Spinal cord (tissue), 10 donors: Measurements from ENCODE around the gene NTNG2. TPM values are rescaled to one million over a fixed set of nuclear protein-coding genes. Genes with fewer than 3 reads are reported as not detected.
"Not testable (repeated sequence)": the region's sequence is repeated elsewhere in the genome, so short reads cannot be mapped to it uniquely, and the experiment has no call there.

Source experiments
- DNase-seq, 6 donors: peaks; one replicate each; pipeline versions ENCODE4 v3.0.0 to v3.0.0-alpha.2; 2013 to 2015; ENCODE audit warnings: low spot score in 6 of 6, low read depth in 4 of 6
- H3K27ac ChIP-seq: one replicate; pipeline ENCODE4 v1.5.1; 2013; ENCODE audit warnings: low read depth, low read length, control low read depth
- H3K27me3 ChIP-seq: one replicate; pipeline ENCODE4 v1.6.1; 2013; ENCODE audit warnings: low read length; ENCODE audit not compliant: control insufficient read depth, insufficient read depth
- H3K36me3 ChIP-seq: one replicate; pipeline ENCODE4 v1.6.1; 2013; ENCODE audit warnings: low read length; ENCODE audit not compliant: control insufficient read depth, insufficient read depth
- H3K4me1 ChIP-seq: one replicate; pipeline ENCODE4 v1.6.1; 2013; ENCODE audit warnings: low read length; ENCODE audit not compliant: control insufficient read depth, insufficient read depth
- H3K4me3 ChIP-seq: one replicate; pipeline ENCODE4 v1.5.1; 2013; ENCODE audit warnings: low read depth, low read length, control low read depth
- H3K9me3 ChIP-seq: one replicate; pipeline ENCODE4 v1.6.1; 2013; ENCODE audit warnings: low read length; ENCODE audit not compliant: control insufficient read depth, insufficient read depth
- WGBS: methylation state at CpG from one replicate; pipeline ENCODE4 v1.1.5; 2013; ENCODE audit warnings: missing lambda C conversion rate; ENCODE audit not compliant: insufficient coverage; 5-methylcytosine and 5-hydroxymethylcytosine counted together
- polyA plus RNA-seq, 2 donors: library from polyadenylated mRNA; unstranded; fragments of 120-200 nt; gene quantifications; one replicate each; pipeline ENCODE4 v1.2.1, GENCODE V29; 2013; ENCODE audit not compliant: insufficient read length in 2 of 2
- total RNA-seq, 2 donors: library from RNA; depleted of rRNA in 1 of 2; stranded (reverse); fragments of 120-200 nt in 1 of 2; fragments of >200 nt in 1 of 2; gene quantifications; one replicate each; pipeline versions ENCODE4 v1.2.3 to v1.2.4, GENCODE V29; 2013 to 2014
- donor health status: healthy.

NTNG2 gene
- total and polyA plus RNA-seq, 4 donors = 5.4 to 23.0 (median 10.9) TPM

- no peak for DNase-seq
- WGBS = 78% methylated on average over 8 of the region's 15 CpGs
- H3K27me3 ChIP-seq = peaks cover 23% of the 10 kb centered on the region
- H3K9me3 ChIP-seq = no peaks in the 10 kb centered on the region
- no peak overlapping the region for H3K4me3 ChIP-seq
- no peak overlapping the region for H3K27ac ChIP-seq
- no peaks in the 10 kb centered on the region for H3K4me1 ChIP-seq
- H3K36me3 ChIP-seq = no peaks in the 10 kb centered on the region
These were observed 33.8 kb upstream of the NTNG2 start for GRCh38 chr9:132127888-132128534.

- H3K4me1 ChIP-seq = no peaks in the 10 kb centered on the region
- no peaks in the 10 kb centered on the region for H3K36me3 ChIP-seq
- 89% methylated on average over 12 of the region's 12 CpGs for WGBS
- H3K4me3 ChIP-seq = no peak overlapping the region
- peaks cover 20% of the 10 kb centered on the region for H3K27me3 ChIP-seq
- no peak overlapping the region for H3K27ac ChIP-seq
- no peak for DNase-seq
- no peaks in the 10 kb centered on the region for H3K9me3 ChIP-seq
These were observed 32.3 kb upstream of the NTNG2 start for GRCh38 chr9:132129535-132129934.

- not testable (repeated sequence) for H3K27me3 ChIP-seq, H3K27ac ChIP-seq, H3K9me3 ChIP-seq, H3K4me3 ChIP-seq, H3K36me3 ChIP-seq, DNase-seq
- peaks cover 16% of the 10 kb centered on the region for H3K4me1 ChIP-seq
- WGBS = 98% methylated on average over 5 of the region's 5 CpGs
These were observed 27.8 kb upstream of the NTNG2 start for GRCh38 chr9:132134085-132134484.

- 52% methylated on average over 3 of the region's 5 CpGs for WGBS
- Histone ChIP-seq H3K9me3 (no peaks in the 10 kb centered on the region), H3K4me1 (peaks cover 20% of the 10 kb centered on the region), H3K36me3 (no peaks in the 10 kb centered on the region), H3K4me3 (no peak overlapping the region), H3K27me3 (no peaks in the 10 kb centered on the region), H3K27ac (no peak overlapping the region)
- DNase-seq = no peak
These were observed 26.4 kb upstream of the NTNG2 start for GRCh38 chr9:132135456-132135855.

GRCh38 chr9:132136151-132136780, 25.6 kb upstream of the NTNG2 start:
- H3K27ac ChIP-seq = no peak overlapping the region
- no peaks in the 10 kb centered on the region for H3K36me3 ChIP-seq
- WGBS = 41% methylated on average over 13 of the region's 16 CpGs
- H3K9me3 ChIP-seq = no peaks in the 10 kb centered on the region
- peak in 1 of 6 donors; percentile 58 for DNase-seq
- peaks cover 1% of the 10 kb centered on the region for H3K27me3 ChIP-seq
- peaks cover 27% of the 10 kb centered on the region for H3K4me1 ChIP-seq
- H3K4me3 ChIP-seq = no peak overlapping the region

- Histone ChIP-seq H3K4me1 (peaks cover 47% of the 10 kb centered on the region), H3K27me3 (peaks cover 4% of the 10 kb centered on the region), H3K4me3 (peak overlapping the region; percentile 16), H3K36me3 (no peaks in the 10 kb centered on the region), H3K27ac (peak overlapping the region; percentile 72), H3K9me3 (no peaks in the 10 kb centered on the region)
- 7% methylated on average over 19 of the region's 24 CpGs for WGBS
- peak in 3 of 6 donors; percentile 48 to 85 (median 82) for DNase-seq
These were observed 20.4 kb upstream of the NTNG2 start for GRCh38 chr9:132141344-132141947.

- Histone ChIP-seq H3K36me3 (no peaks in the 10 kb centered on the region), H3K4me1 (peaks cover 47% of the 10 kb centered on the region), H3K4me3 (no peak overlapping the region), H3K27ac (no peak overlapping the region), H3K9me3 (no peaks in the 10 kb centered on the region), H3K27me3 (peaks cover 4% of the 10 kb centered on the region)
- WGBS = 28% methylated on average over 4 of the region's 12 CpGs
- no peak for DNase-seq
These were observed 19.8 kb upstream of the NTNG2 start for GRCh38 chr9:132141948-132142594.

- H3K36me3 ChIP-seq = no peaks in the 10 kb centered on the region
- DNase-seq = peak in 1 of 6 donors; percentile 50
- H3K27ac ChIP-seq = no peak overlapping the region
- H3K27me3 ChIP-seq = peaks cover 4% of the 10 kb centered on the region
- 32% methylated on average over 9 of the region's 9 CpGs for WGBS
- no peaks in the 10 kb centered on the region for H3K9me3 ChIP-seq
- H3K4me1 ChIP-seq = peaks cover 39% of the 10 kb centered on the region
- H3K4me3 ChIP-seq = no peak overlapping the region
These were observed 18.9 kb upstream of the NTNG2 start for GRCh38 chr9:132142924-132143323.

- H3K4me3 ChIP-seq = no peak overlapping the region
- H3K4me1 ChIP-seq = peaks cover 39% of the 10 kb centered on the region
- no peak overlapping the region for H3K27ac ChIP-seq
- no peaks in the 10 kb centered on the region for H3K36me3 ChIP-seq
- H3K27me3 ChIP-seq = peaks cover 4% of the 10 kb centered on the region
- H3K9me3 ChIP-seq = no peaks in the 10 kb centered on the region
- WGBS = 15% methylated on average over 6 of the region's 6 CpGs
- DNase-seq = no peak
These were observed 18.5 kb upstream of the NTNG2 start for GRCh38 chr9:132143359-132143758.
